Activated CD4-positive, alpha-beta T cell treated with anti-CD3 and anti-CD28 coated beads for 36 hours (primary cell): ENCODE measurements around the gene SDE2. TPM values are rescaled to one million over a fixed set of nuclear protein-coding genes. Genes with fewer than 3 reads are reported as not detected.

ENCODE experiments used
- ATAC-seq: fragments of 200-7000 bp; cut with Tn5 transposase; one replicate; pipeline ENCODE4 v1.10.0; 2021; ENCODE audit warnings: mild to moderate bottlenecking, moderate library complexity
- CTCF ChIA-PET: fragments of 350-600 bp; sonication (Branson Sonifier 250); formaldehyde crosslinking; loops from one replicate; lab custom pipeline; 2021; ENCODE audit warnings: antibody characterized with exemption; lab: Charles Lee
- POLR2A ChIA-PET: fragments of 350-600 bp; sonication (Branson Sonifier 250); formaldehyde crosslinking; loops from one replicate; lab custom pipeline; 2021; ENCODE audit warnings: antibody characterized with exemption, inconsistent platforms; lab: Charles Lee
- DNase-seq: peaks from one replicate; pipeline ENCODE4 v3.0.0-alpha.2; 2020
- H3K27ac Mint-ChIP-seq: one replicate; pipeline ENCODE4 v1.8.0; 2021; ENCODE audit warnings: mixed read lengths
- H3K27me3 Mint-ChIP-seq: one replicate; pipeline ENCODE4 v1.8.0; 2021; ENCODE audit warnings: mixed read lengths
- H3K36me3 Mint-ChIP-seq: one replicate; pipeline ENCODE4 v1.8.0; 2021; ENCODE audit warnings: low read depth, mixed read lengths
- H3K4me1 Mint-ChIP-seq: one replicate; pipeline ENCODE4 v1.8.0; 2021; ENCODE audit warnings: mixed read lengths
- H3K4me3 Mint-ChIP-seq: one replicate; pipeline ENCODE4 v1.8.0; 2021; ENCODE audit warnings: mild to moderate bottlenecking, moderate library complexity, mixed read lengths
- H3K9me3 Mint-ChIP-seq: one replicate; pipeline ENCODE4 v1.8.0; 2021; ENCODE audit warnings: low read depth, mixed read lengths
- intact Hi-C, 2 experiments: fragments of 100-400 bp; cut with DNase I in 1 of 2; cut with micrococcal nuclease in 1 of 2; formaldehyde crosslinking; loops; one replicate each; pipeline versions ENCODE4 v1.14.2 to v1.15.1; 2022 to 2024; cut with DNase I, micrococcal nuclease
- total RNA-seq, 2 experiments: library from RNA; stranded (reverse); gene quantifications; one replicate each; pipeline ENCODE4 v1.2.3, GENCODE V29; 2021

The SDE2 gene
- total RNA-seq, result 10 to 100 TPM; 13.5 to 15.0 TPM

- intact Hi-C loops, result loop anchor here (1.0 to 5.0 kb wide), 14 partner anchors 63 to 571 kb away; partner anchors contain the start of genes ACBD3 (in 2 of the 2), H3-3A (in 2 of the 2), LBR (in 1 of the 2) and LIN9 (in 1 of the 2)
- Mint-ChIP-seq H3K4me1 (peaks cover 69% of the 10 kb centered on the region), H3K36me3 (peaks cover 24% of the 10 kb centered on the region), H3K27me3 (no peaks in the 10 kb centered on the region), H3K27ac (peak within 1 kb of the TSS; percentile 100), H3K9me3 (peaks cover 4% of the 10 kb centered on the region), H3K4me3 (peak within 1 kb of the TSS; percentile 89)
- DNase-seq, result peak; percentile 100
- POLR2A ChIA-PET, result interaction anchor here (0.6 to 2.1 kb wide), 13 partner anchors 11 to 555 kb away, joined by 3 to 34 read pairs (median 4); partner anchors contain the start of genes H3-3A, LIN9 and SRP9
- peak; percentile 90 for ATAC-seq
- CTCF ChIA-PET, result interaction anchor here (0.8 to 1.4 kb wide), 9 partner anchors 8 to 221 kb away, joined by 3 to 8 read pairs (median 5); partner anchors contain the start of genes H3-3A and SRP9
Observed at GRCh38 chr1:225999227-225999911, at the start of gene SDE2. Gene SDE2, minus strand, starts transcription at chr1:225999343. Its CDS starts 31 bp downstream, at chr1:225999312.

GRCh38 chr1:226048886-226049285 lies 49.7 kb upstream of the SDE2 start:
- intact Hi-C loops, result loop anchor here in 1 of 2 experiments (5.0 kb wide), 1 partner anchor 37 kb away; no protein-coding TSS in a partner anchor
- Mint-ChIP-seq H3K27me3 (no peaks in the 10 kb centered on the region), H3K9me3 (no peaks in the 10 kb centered on the region), H3K27ac (no peak overlapping the region), H3K36me3 (no peaks in the 10 kb centered on the region), H3K4me1 (no peaks in the 10 kb centered on the region), H3K4me3 (no peak overlapping the region)
- POLR2A ChIA-PET, result no interaction called here
- CTCF ChIA-PET, result no interaction called here
- no peak for DNase-seq
- no peak for ATAC-seq

- H3K4me3 Mint-ChIP-seq, result no peak overlapping the region
- no peaks in the 10 kb centered on the region for H3K9me3 Mint-ChIP-seq
- ATAC-seq (no peak), DNase-seq (no peak)
- ChIA-PET CTCF (no interaction called here), POLR2A (no interaction called here)
- intact Hi-C loops, result loop anchor here in 1 of 2 experiments (5.0 kb wide), 1 partner anchor 35 kb away; no protein-coding TSS in a partner anchor
- H3K27me3 Mint-ChIP-seq, result no peaks in the 10 kb centered on the region
- no peak overlapping the region for H3K27ac Mint-ChIP-seq
- no peaks in the 10 kb centered on the region for H3K36me3 Mint-ChIP-seq
- H3K4me1 Mint-ChIP-seq, result no peaks in the 10 kb centered on the region
Observed at GRCh38 chr1:226047495-226047894, 48.4 kb upstream of the SDE2 start.

GRCh38 chr1:226046240-226046639 lies 47.1 kb upstream of the SDE2 start:
- ChIA-PET CTCF (interaction anchor here (0.6 kb wide), 1 partner anchor 13 kb away, joined by 3 read pairs; no protein-coding TSS in a partner anchor), POLR2A (no interaction called here)
- intact Hi-C loops, result loop anchor here in 1 of 2 experiments (5.0 kb wide), 1 partner anchor 34 kb away; no protein-coding TSS in a partner anchor
- Mint-ChIP-seq H3K36me3 (no peaks in the 10 kb centered on the region), H3K4me1 (no peaks in the 10 kb centered on the region), H3K27me3 (no peaks in the 10 kb centered on the region), H3K9me3 (no peaks in the 10 kb centered on the region), H3K27ac (no peak overlapping the region), H3K4me3 (no peak overlapping the region)
- ATAC-seq (no peak), DNase-seq (no peak)

GRCh38 chr1:226044514-226045101 lies 45.5 kb upstream of the SDE2 start:
- Mint-ChIP-seq H3K27ac (no peak overlapping the region), H3K27me3 (no peaks in the 10 kb centered on the region), H3K9me3 (no peaks in the 10 kb centered on the region), H3K36me3 (no peaks in the 10 kb centered on the region), H3K4me3 (no peak overlapping the region), H3K4me1 (no peaks in the 10 kb centered on the region)
- ChIA-PET POLR2A (no interaction called here), CTCF (no interaction called here)
- intact Hi-C loops, result loop anchor here in 1 of 2 experiments (5.0 kb wide), 1 partner anchor 32 kb away; no protein-coding TSS in a partner anchor
- no peak for DNase-seq
- ATAC-seq, result no peak

GRCh38 chr1:226041419-226041818 lies 42.3 kb upstream of the SDE2 start:
- H3K27ac Mint-ChIP-seq, result no peak overlapping the region
- DNase-seq (no peak), ATAC-seq (no peak)
- no peaks in the 10 kb centered on the region for H3K27me3 Mint-ChIP-seq
- H3K4me1 Mint-ChIP-seq, result no peaks in the 10 kb centered on the region
- H3K4me3 Mint-ChIP-seq, result no peak overlapping the region
- CTCF ChIA-PET, result interaction anchor here (0.6 kb wide), 1 partner anchor 1503 kb away, joined by 3 read pairs; no protein-coding TSS in a partner anchor
- H3K9me3 Mint-ChIP-seq, result no peaks in the 10 kb centered on the region
- intact Hi-C loops, result no loop called here
- POLR2A ChIA-PET, result no interaction called here
- H3K36me3 Mint-ChIP-seq, result no peaks in the 10 kb centered on the region

GRCh38 chr1:226038661-226039060 lies 39.5 kb upstream of the SDE2 start:
- H3K27me3 Mint-ChIP-seq, result no peaks in the 10 kb centered on the region
- no peak for DNase-seq
- POLR2A ChIA-PET, result no interaction called here
- no peaks in the 10 kb centered on the region for H3K36me3 Mint-ChIP-seq
- intact Hi-C loops, result no loop called here
- H3K4me3 Mint-ChIP-seq, result no peak overlapping the region
- no peaks in the 10 kb centered on the region for H3K9me3 Mint-ChIP-seq
- CTCF ChIA-PET, result no interaction called here
- no peak for ATAC-seq
- H3K4me1 Mint-ChIP-seq, result no peaks in the 10 kb centered on the region
- H3K27ac Mint-ChIP-seq, result no peak overlapping the region

GRCh38 chr1:226035915-226036314 lies 36.8 kb upstream of the SDE2 start:
- intact Hi-C loops, result no loop called here
- no peaks in the 10 kb centered on the region for H3K9me3 Mint-ChIP-seq
- POLR2A ChIA-PET, result interaction anchor here (0.6 kb wide), 1 partner anchor 395 kb away, joined by 3 read pairs; no protein-coding TSS in a partner anchor
- H3K36me3 Mint-ChIP-seq, result no peaks in the 10 kb centered on the region
- no peak for DNase-seq
- ATAC-seq, result no peak
- no peaks in the 10 kb centered on the region for H3K27me3 Mint-ChIP-seq
- CTCF ChIA-PET, result no interaction called here
- H3K27ac Mint-ChIP-seq, result no peak overlapping the region
- H3K4me1 Mint-ChIP-seq, result no peaks in the 10 kb centered on the region
- H3K4me3 Mint-ChIP-seq, result no peak overlapping the region

GRCh38 chr1:226034482-226034881 lies 35.3 kb upstream of the SDE2 start:
- H3K27ac Mint-ChIP-seq, result no peak overlapping the region
- no peaks in the 10 kb centered on the region for H3K36me3 Mint-ChIP-seq
- CTCF ChIA-PET, result interaction anchor here (0.7 to 1.6 kb wide), 2 partner anchors 16 to 22 kb away, joined by 3 read pairs; no protein-coding TSS in a partner anchor
- no peaks in the 10 kb centered on the region for H3K4me1 Mint-ChIP-seq
- intact Hi-C loops, result no loop called here
- ATAC-seq, result no peak
- H3K4me3 Mint-ChIP-seq, result no peak overlapping the region
- DNase-seq, result no peak
- no peaks in the 10 kb centered on the region for H3K9me3 Mint-ChIP-seq
- POLR2A ChIA-PET, result no interaction called here
- no peaks in the 10 kb centered on the region for H3K27me3 Mint-ChIP-seq

GRCh38 chr1:226033991-226034390 lies 34.8 kb upstream of the SDE2 start:
- ChIA-PET CTCF (interaction anchor here (0.6 to 1.6 kb wide), 2 partner anchors 12 to 23 kb away, joined by 3 read pairs; no protein-coding TSS in a partner anchor), POLR2A (no interaction called here)
- intact Hi-C loops, result no loop called here
- ATAC-seq, result no peak
- Mint-ChIP-seq H3K4me1 (no peaks in the 10 kb centered on the region), H3K27ac (no peak overlapping the region), H3K4me3 (no peak overlapping the region), H3K36me3 (no peaks in the 10 kb centered on the region), H3K27me3 (no peaks in the 10 kb centered on the region), H3K9me3 (no peaks in the 10 kb centered on the region)
- DNase-seq, result no peak

- H3K4me3 Mint-ChIP-seq, result no peak overlapping the region
- H3K27ac Mint-ChIP-seq, result no peak overlapping the region
- ATAC-seq (no peak), DNase-seq (no peak)
- intact Hi-C loops, result no loop called here
- no peaks in the 10 kb centered on the region for H3K27me3 Mint-ChIP-seq
- H3K36me3 Mint-ChIP-seq, result no peaks in the 10 kb centered on the region
- no peaks in the 10 kb centered on the region for H3K4me1 Mint-ChIP-seq
- ChIA-PET CTCF (interaction anchor here (0.6 to 1.6 kb wide), 2 partner anchors 12 to 23 kb away, joined by 3 read pairs; no protein-coding TSS in a partner anchor), POLR2A (no interaction called here)
- no peaks in the 10 kb centered on the region for H3K9me3 Mint-ChIP-seq
Observed at GRCh38 chr1:226033582-226033981, 34.4 kb upstream of the SDE2 start.
